SK-N-SH (cell line): ENCODE measurements around the gene HECTD4. TPM values are rescaled to one million over a fixed set of nuclear protein-coding genes. Genes with fewer than 3 reads are reported as not detected.

Source experiments
- CTCF ChIA-PET: fragments of 300-600, 350-600 bp; formaldehyde crosslinking; extraction: SDS; loops from one replicate; lab custom pipeline; 2021; lab: Yijun Ruan, JAX
- POLR2A ChIA-PET: fragments of 350-600 bp; sonication (Branson Sonifier 250); formaldehyde crosslinking; extraction: SDS; loops from one replicate; lab custom pipeline; 2020; ENCODE audit warnings: antibody characterized with exemption, inconsistent platforms; lab: Yijun Ruan, JAX
- DNase-seq: peaks from one replicate; pipeline ENCODE4 v3.0.0; 2012
- H2AFZ ChIP-seq: fragments of 200-600 bp; sonication (generic); 2 replicates; pipeline ENCODE4 v1.8.1; 2016; ENCODE audit warnings: antibody characterized with exemption, mild to moderate bottlenecking, low read depth
- H3F3A ChIP-seq: fragments of 200-600 bp; sonication (generic); replicated peaks from 2 replicates; pipeline ENCODE3; 2016; ENCODE audit warnings: antibody characterized with exemption, mild to moderate bottlenecking; ENCODE audit not compliant: insufficient read depth
- H3K27ac ChIP-seq, 2 experiments: fragments of 200-500 bp in 1 of 2; fragments of 200-600 bp in 1 of 2; sonication (Bioruptor generic) in 1 of 2; sonication (generic), shearing (Covaris generic) in 1 of 2; 2 replicates each; pipeline versions ENCODE4 v1.5.1 to v1.6.1; 2014 to 2016; ENCODE audit warnings: low read depth in 2 of 2, inconsistent platforms in 1 of 2, low read length in 1 of 2, mild to moderate bottlenecking in 1 of 2, mixed read lengths in 1 of 2
- H3K27me3 ChIP-seq: fragments of 200-600 bp; sonication (generic), shearing (Covaris generic); 2 replicates; pipeline ENCODE4 v1.6.1; 2016; ENCODE audit warnings: mixed run types; ENCODE audit not compliant: insufficient read depth
- H3K36me3 ChIP-seq, 2 experiments: fragments of 200-500 bp in 1 of 2; fragments of 200-600 bp in 1 of 2; sonication (Bioruptor generic) in 1 of 2; sonication (generic) in 1 of 2; replicated peaks in 1 of 2; 2 replicates each; pipeline versions ENCODE3 to v1.5.1; 2014 to 2016; ENCODE audit warnings: low read length in 1 of 2, mild to moderate bottlenecking in 1 of 2; ENCODE audit not compliant: insufficient read depth in 2 of 2, control insufficient read depth in 1 of 2
- H3K4me1 ChIP-seq, 2 experiments: fragments of 200-500 bp in 1 of 2; fragments of 200-600 bp in 1 of 2; sonication (Bioruptor generic) in 1 of 2; sonication (generic), shearing (Covaris generic) in 1 of 2; 2 replicates each; pipeline versions ENCODE4 v1.5.1 to v1.6.1; 2014 to 2016; ENCODE audit warnings: low read depth in 1 of 2, low read length in 1 of 2, mixed run types in 1 of 2; ENCODE audit not compliant: insufficient read depth in 2 of 2, control insufficient read depth in 1 of 2
- H3K4me2 ChIP-seq: fragments of 200-600 bp; sonication (generic), shearing (Covaris generic); 2 replicates; pipeline ENCODE4 v1.6.1; 2017; ENCODE audit warnings: mixed run types
- H3K4me3 ChIP-seq, 2 experiments: fragments of 200-500 bp in 1 of 2; fragments of 200-600 bp in 1 of 2; sonication (Bioruptor generic) in 1 of 2; sonication (generic), shearing (Covaris generic) in 1 of 2; 2 replicates each; pipeline versions ENCODE4 v1.5.1 to v1.8.1; 2014 to 2016; ENCODE audit warnings: low read depth in 2 of 2, inconsistent platforms in 1 of 2, low read length in 1 of 2, mild to moderate bottlenecking in 1 of 2, mixed read lengths in 1 of 2, moderate library complexity in 1 of 2
- H3K79me2 ChIP-seq: fragments of 200-600 bp; sonication (generic); 2 replicates; pipeline ENCODE4 v1.8.1; 2017; ENCODE audit warnings: mild to moderate bottlenecking; ENCODE audit not compliant: insufficient read depth
- H3K9ac ChIP-seq: fragments of 200-600 bp; sonication (generic); 2 replicates; pipeline ENCODE4 v1.6.1; 2017; ENCODE audit warnings: mixed run types
- H3K9me2 ChIP-seq: fragments of 200-600 bp; sonication (generic); 2 replicates; pipeline ENCODE4 v1.6.1; 2017; ENCODE audit warnings: mixed run types
- H3K9me3 ChIP-seq: fragments of 200-600 bp; sonication (generic); 2 replicates; pipeline ENCODE4 v1.6.1; 2017; ENCODE audit warnings: mixed run types, mild to moderate bottlenecking, moderate library complexity
- H4K20me1 ChIP-seq: fragments of 200-600 bp; sonication (generic); 2 replicates; pipeline ENCODE4 v1.6.1; 2017; ENCODE audit warnings: mild to moderate bottlenecking, mixed run types; ENCODE audit not compliant: insufficient read depth
- CHD2 ChIP-seq: fragments of 150-350 bp; IDR thresholded peaks from 2 replicates; pipeline ENCODE4 v1.6.1; 2018; ENCODE audit warnings: low read length; ENCODE audit not compliant: partially characterized antibody
- ELF1 ChIP-seq: IDR thresholded peaks from 2 replicates; pipeline ENCODE4 v1.4.0; 2012
- EZH2phosphoT487 ChIP-seq: fragments of 200-600 bp; sonication (generic); IDR thresholded peaks from 2 replicates; pipeline ENCODE4 v1.6.1; 2017; ENCODE audit warnings: low read depth, mixed run types, mild to moderate bottlenecking, antibody characterized with exemption, moderate library complexity, borderline replicate concordance
- FOXJ3 ChIP-seq: sonication (generic); formaldehyde crosslinking; IDR thresholded peaks from 2 replicates; pipeline ENCODE4 v1.5.1; 2020; ENCODE audit warnings: mild to moderate bottlenecking, missing genetic modification reagents
- JUND ChIP-seq: IDR thresholded peaks from 2 replicates; pipeline ENCODE4 v1.4.0; 2012
- MEF2A ChIP-seq: IDR thresholded peaks from 2 replicates; pipeline ENCODE4 v1.4.0; 2012; ENCODE audit warnings: low read depth, borderline replicate concordance
- MXI1 ChIP-seq: IDR thresholded peaks from 2 replicates; pipeline ENCODE4 v1.6.1; 2012; ENCODE audit warnings: mild to moderate bottlenecking, low read depth, low read length, improper control_type of control experiment
- NFIC ChIP-seq: IDR thresholded peaks from 2 replicates; pipeline ENCODE4 v1.4.0; 2012; ENCODE audit warnings: borderline replicate concordance
- POLR2AphosphoS5 ChIP-seq: IDR thresholded peaks from 2 replicates; pipeline ENCODE4 v1.6.1; 2012; ENCODE audit warnings: low read depth, low read length
- RXRA ChIP-seq: IDR thresholded peaks from 2 replicates; pipeline ENCODE4 v1.4.0; 2012; ENCODE audit warnings: low read depth, mild to moderate bottlenecking, borderline replicate concordance
- SIN3A ChIP-seq: IDR thresholded peaks from 2 replicates; pipeline ENCODE4 v1.6.1; 2012; ENCODE audit warnings: low read depth, mild to moderate bottlenecking, low read length, moderate library complexity, borderline replicate concordance
- SMC3 ChIP-seq: IDR thresholded peaks from 2 replicates; pipeline ENCODE4 v1.6.1; 2012; ENCODE audit warnings: low read depth, low read length, improper control_type of control experiment
- TAF1 ChIP-seq: IDR thresholded peaks from 2 replicates; pipeline ENCODE4 v1.6.1; 2012; ENCODE audit warnings: low read depth, mild to moderate bottlenecking, low read length, moderate library complexity, borderline replicate concordance
- WGBS: methylation state at CpG from one replicate; pipeline ENCODE4 v1.1.6; 2017; ENCODE audit warnings: low lambda C conversion rate; 5-methylcytosine and 5-hydroxymethylcytosine counted together
- polyA plus RNA-seq, 3 experiments: library from polyadenylated mRNA; depleted of rRNA; stranded (reverse); fragments of >200 nt; gene quantifications; 2 replicates each; pipeline ENCODE4 v1.2.3, GENCODE V29; 2012
- TF ChIP-seq, protein P1 (sequence below): IDR thresholded peaks from 2 replicates; pipeline ENCODE4 v1.6.1; 2012; ENCODE audit warnings: mild to moderate bottlenecking, low read depth, low read length, moderate library complexity
- TF ChIP-seq, protein P2 (sequence below): fragments of 150-350 bp; IDR thresholded peaks from 2 replicates; pipeline ENCODE4 v1.6.1; 2016; ENCODE audit warnings: mild to moderate bottlenecking, low read depth, low read length
- TF ChIP-seq, protein P3 (sequence below): fragments of 150-350 bp; IDR thresholded peaks from 2 replicates; pipeline ENCODE4 v1.6.1; 2017; ENCODE audit warnings: antibody characterized with exemption, low read length, low read depth, borderline replicate concordance
- TF ChIP-seq, protein P4 (sequence below): IDR thresholded peaks from 2 replicates; pipeline ENCODE4 v1.4.0; 2012; ENCODE audit warnings: low read depth, borderline replicate concordance

Gene HECTD4
- polyA plus RNA-seq, 1 of the 3 experiments (the other 2 are of a cell fraction), result 14.6 TPM

DNA sequence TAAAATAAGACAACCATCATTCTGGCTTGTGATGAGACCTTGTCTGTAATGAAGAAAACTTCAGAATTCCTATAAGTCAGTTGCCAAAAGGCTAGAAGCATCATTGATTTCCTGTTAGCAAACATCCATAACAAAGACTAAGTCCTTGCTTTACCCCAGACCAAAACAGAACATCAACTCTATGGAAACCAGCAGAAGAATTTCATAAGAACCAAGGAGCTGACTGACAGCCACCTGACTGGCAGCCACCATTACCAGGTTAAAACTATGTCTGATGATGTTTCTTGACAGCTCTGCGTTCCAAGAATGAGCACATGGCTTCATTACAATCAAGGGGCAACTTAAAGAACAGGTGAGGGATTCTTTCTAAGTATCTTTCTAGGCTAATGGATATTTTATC, 29.3 kb downstream of the HECTD4 start:
- H3K9ac ChIP-seq, result no peak overlapping the region
- no peaks in the 10 kb centered on the region for H3K27me3 ChIP-seq
- ChIA-PET CTCF (no interaction called here), POLR2A (no interaction called here)
- H3K27ac ChIP-seq, result no peak overlapping the region
- peaks cover 8% of the 10 kb centered on the region for H4K20me1 ChIP-seq
- TF ChIP-seq, protein P1, sequence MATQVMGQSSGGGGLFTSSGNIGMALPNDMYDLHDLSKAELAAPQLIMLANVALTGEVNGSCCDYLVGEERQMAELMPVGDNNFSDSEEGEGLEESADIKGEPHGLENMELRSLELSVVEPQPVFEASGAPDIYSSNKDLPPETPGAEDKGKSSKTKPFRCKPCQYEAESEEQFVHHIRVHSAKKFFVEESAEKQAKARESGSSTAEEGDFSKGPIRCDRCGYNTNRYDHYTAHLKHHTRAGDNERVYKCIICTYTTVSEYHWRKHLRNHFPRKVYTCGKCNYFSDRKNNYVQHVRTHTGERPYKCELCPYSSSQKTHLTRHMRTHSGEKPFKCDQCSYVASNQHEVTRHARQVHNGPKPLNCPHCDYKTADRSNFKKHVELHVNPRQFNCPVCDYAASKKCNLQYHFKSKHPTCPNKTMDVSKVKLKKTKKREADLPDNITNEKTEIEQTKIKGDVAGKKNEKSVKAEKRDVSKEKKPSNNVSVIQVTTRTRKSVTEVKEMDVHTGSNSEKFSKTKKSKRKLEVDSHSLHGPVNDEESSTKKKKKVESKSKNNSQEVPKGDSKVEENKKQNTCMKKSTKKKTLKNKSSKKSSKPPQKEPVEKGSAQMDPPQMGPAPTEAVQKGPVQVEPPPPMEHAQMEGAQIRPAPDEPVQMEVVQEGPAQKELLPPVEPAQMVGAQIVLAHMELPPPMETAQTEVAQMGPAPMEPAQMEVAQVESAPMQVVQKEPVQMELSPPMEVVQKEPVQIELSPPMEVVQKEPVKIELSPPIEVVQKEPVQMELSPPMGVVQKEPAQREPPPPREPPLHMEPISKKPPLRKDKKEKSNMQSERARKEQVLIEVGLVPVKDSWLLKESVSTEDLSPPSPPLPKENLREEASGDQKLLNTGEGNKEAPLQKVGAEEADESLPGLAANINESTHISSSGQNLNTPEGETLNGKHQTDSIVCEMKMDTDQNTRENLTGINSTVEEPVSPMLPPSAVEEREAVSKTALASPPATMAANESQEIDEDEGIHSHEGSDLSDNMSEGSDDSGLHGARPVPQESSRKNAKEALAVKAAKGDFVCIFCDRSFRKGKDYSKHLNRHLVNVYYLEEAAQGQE, result no peak
- TF ChIP-seq FOXJ3 (CRISPR knock-in tag), result no peak
- TF ChIP-seq SIN3A, result no peak
- no peak for TF ChIP-seq NFIC
- no peak for TF ChIP-seq MXI1
- no peak for TF ChIP-seq JUND
- TF ChIP-seq, protein P2, sequence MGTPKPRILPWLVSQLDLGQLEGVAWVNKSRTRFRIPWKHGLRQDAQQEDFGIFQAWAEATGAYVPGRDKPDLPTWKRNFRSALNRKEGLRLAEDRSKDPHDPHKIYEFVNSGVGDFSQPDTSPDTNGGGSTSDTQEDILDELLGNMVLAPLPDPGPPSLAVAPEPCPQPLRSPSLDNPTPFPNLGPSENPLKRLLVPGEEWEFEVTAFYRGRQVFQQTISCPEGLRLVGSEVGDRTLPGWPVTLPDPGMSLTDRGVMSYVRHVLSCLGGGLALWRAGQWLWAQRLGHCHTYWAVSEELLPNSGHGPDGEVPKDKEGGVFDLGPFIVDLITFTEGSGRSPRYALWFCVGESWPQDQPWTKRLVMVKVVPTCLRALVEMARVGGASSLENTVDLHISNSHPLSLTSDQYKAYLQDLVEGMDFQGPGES, result no peak
- TF ChIP-seq, protein P3, sequence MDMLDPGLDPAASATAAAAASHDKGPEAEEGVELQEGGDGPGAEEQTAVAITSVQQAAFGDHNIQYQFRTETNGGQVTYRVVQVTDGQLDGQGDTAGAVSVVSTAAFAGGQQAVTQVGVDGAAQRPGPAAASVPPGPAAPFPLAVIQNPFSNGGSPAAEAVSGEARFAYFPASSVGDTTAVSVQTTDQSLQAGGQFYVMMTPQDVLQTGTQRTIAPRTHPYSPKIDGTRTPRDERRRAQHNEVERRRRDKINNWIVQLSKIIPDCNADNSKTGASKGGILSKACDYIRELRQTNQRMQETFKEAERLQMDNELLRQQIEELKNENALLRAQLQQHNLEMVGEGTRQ, result no peak
- TF ChIP-seq RXRA, result no peak
- no peak for TF ChIP-seq ELF1
- TF ChIP-seq MEF2A, result no peak
- TF ChIP-seq POLR2AphosphoS5, result no peak
- TF ChIP-seq EZH2phosphoT487, result no peak
- TF ChIP-seq, protein P4, sequence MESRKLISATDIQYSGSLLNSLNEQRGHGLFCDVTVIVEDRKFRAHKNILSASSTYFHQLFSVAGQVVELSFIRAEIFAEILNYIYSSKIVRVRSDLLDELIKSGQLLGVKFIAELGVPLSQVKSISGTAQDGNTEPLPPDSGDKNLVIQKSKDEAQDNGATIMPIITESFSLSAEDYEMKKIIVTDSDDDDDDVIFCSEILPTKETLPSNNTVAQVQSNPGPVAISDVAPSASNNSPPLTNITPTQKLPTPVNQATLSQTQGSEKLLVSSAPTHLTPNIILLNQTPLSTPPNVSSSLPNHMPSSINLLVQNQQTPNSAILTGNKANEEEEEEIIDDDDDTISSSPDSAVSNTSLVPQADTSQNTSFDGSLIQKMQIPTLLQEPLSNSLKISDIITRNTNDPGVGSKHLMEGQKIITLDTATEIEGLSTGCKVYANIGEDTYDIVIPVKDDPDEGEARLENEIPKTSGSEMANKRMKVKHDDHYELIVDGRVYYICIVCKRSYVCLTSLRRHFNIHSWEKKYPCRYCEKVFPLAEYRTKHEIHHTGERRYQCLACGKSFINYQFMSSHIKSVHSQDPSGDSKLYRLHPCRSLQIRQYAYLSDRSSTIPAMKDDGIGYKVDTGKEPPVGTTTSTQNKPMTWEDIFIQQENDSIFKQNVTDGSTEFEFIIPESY, result no peak
- no peak for TF ChIP-seq SMC3
- no peak for TF ChIP-seq CHD2
- TF ChIP-seq TAF1, result no peak
- no peak overlapping the region for H2AFZ ChIP-seq
- 100% methylated on average over 1 of the region's 1 CpG for WGBS
- H3K4me2 ChIP-seq, result no peak overlapping the region
- no peak for DNase-seq
- H3F3A ChIP-seq, result no peaks in the 10 kb centered on the region
- H3K9me3 ChIP-seq, result no peaks in the 10 kb centered on the region
- H3K79me2 ChIP-seq, result peaks cover 70% of the 10 kb centered on the region
- no peak overlapping the region for H3K4me3 ChIP-seq
- H3K36me3 ChIP-seq, result no peaks in the 10 kb centered on the region
- H3K4me1 ChIP-seq, result peaks cover 3 to 6% of the 10 kb centered on the region in 2 experiments; a peak in 2 of 4 replicates
- no peaks in the 10 kb centered on the region for H3K9me2 ChIP-seq
